ENCODE results near the gene DPPA3.

DNA sequence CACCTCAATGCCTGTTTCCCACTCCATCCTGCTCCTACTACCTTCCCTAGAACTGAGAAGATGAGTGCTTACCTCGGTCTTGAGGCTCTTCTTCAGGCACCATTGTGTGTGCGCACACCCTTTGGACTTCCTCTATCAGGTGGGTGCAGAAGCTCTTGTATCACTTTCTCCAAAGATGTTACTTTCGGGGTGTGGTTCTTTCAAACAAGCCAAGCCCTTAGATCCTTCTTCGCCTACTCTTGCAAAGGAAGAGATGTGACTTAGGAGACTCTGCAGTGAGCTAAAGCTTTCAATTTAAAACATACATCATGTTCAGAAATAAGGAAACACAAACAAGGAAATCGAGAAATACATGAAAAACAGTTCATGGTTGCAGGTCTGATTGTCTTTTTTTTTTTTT, 36.0 kb downstream of the DPPA3 start, which contains the start of gene CLEC4C:
- TF ChIP-seq, protein P1, sequence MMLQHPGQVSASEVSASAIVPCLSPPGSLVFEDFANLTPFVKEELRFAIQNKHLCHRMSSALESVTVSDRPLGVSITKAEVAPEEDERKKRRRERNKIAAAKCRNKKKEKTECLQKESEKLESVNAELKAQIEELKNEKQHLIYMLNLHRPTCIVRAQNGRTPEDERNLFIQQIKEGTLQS (CRISPR knock-in tag; conservative IDR thresholded peaks at IDR 0.05), result no peak
- TF ChIP-seq, protein P2, sequence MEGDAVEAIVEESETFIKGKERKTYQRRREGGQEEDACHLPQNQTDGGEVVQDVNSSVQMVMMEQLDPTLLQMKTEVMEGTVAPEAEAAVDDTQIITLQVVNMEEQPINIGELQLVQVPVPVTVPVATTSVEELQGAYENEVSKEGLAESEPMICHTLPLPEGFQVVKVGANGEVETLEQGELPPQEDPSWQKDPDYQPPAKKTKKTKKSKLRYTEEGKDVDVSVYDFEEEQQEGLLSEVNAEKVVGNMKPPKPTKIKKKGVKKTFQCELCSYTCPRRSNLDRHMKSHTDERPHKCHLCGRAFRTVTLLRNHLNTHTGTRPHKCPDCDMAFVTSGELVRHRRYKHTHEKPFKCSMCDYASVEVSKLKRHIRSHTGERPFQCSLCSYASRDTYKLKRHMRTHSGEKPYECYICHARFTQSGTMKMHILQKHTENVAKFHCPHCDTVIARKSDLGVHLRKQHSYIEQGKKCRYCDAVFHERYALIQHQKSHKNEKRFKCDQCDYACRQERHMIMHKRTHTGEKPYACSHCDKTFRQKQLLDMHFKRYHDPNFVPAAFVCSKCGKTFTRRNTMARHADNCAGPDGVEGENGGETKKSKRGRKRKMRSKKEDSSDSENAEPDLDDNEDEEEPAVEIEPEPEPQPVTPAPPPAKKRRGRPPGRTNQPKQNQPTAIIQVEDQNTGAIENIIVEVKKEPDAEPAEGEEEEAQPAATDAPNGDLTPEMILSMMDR (IDR thresholded peaks at IDR 0.05), result no peak
- TF ChIP-seq ETV6 (CRISPR knock-in tag; IDR thresholded peaks at IDR 0.05), result no peak
- no peak for TF ChIP-seq ZNF263 (CRISPR knock-in tag; IDR thresholded peaks at IDR 0.05; ENCODE audit: low read depth)
- TF ChIP-seq FOXJ3 (CRISPR knock-in tag; IDR thresholded peaks at IDR 0.05; ENCODE audit: borderline replicate concordance), result no peak
- TF ChIP-seq, protein P3, sequence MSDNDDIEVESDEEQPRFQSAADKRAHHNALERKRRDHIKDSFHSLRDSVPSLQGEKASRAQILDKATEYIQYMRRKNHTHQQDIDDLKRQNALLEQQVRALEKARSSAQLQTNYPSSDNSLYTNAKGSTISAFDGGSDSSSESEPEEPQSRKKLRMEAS (CRISPR knock-in tag; IDR thresholded peaks at IDR 0.05), result no peak
- no peak for TF ChIP-seq GRHL2 (CRISPR knock-in tag; IDR thresholded peaks at IDR 0.05; ENCODE audit: insufficient replicate concordance, severe bottlenecking)
- no peak for TF ChIP-seq NR2C2 (CRISPR knock-in tag; IDR thresholded peaks at IDR 0.05)
- TF ChIP-seq TCF7 (CRISPR knock-in tag; IDR thresholded peaks at IDR 0.05; ENCODE audit: low read depth), result no peak
- TF ChIP-seq, protein P4, sequence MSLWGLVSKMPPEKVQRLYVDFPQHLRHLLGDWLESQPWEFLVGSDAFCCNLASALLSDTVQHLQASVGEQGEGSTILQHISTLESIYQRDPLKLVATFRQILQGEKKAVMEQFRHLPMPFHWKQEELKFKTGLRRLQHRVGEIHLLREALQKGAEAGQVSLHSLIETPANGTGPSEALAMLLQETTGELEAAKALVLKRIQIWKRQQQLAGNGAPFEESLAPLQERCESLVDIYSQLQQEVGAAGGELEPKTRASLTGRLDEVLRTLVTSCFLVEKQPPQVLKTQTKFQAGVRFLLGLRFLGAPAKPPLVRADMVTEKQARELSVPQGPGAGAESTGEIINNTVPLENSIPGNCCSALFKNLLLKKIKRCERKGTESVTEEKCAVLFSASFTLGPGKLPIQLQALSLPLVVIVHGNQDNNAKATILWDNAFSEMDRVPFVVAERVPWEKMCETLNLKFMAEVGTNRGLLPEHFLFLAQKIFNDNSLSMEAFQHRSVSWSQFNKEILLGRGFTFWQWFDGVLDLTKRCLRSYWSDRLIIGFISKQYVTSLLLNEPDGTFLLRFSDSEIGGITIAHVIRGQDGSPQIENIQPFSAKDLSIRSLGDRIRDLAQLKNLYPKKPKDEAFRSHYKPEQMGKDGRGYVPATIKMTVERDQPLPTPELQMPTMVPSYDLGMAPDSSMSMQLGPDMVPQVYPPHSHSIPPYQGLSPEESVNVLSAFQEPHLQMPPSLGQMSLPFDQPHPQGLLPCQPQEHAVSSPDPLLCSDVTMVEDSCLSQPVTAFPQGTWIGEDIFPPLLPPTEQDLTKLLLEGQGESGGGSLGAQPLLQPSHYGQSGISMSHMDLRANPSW (CRISPR knock-in tag; conservative IDR thresholded peaks at IDR 0.05; ENCODE audit: low read depth), result no peak
- TF ChIP-seq, protein P5, sequence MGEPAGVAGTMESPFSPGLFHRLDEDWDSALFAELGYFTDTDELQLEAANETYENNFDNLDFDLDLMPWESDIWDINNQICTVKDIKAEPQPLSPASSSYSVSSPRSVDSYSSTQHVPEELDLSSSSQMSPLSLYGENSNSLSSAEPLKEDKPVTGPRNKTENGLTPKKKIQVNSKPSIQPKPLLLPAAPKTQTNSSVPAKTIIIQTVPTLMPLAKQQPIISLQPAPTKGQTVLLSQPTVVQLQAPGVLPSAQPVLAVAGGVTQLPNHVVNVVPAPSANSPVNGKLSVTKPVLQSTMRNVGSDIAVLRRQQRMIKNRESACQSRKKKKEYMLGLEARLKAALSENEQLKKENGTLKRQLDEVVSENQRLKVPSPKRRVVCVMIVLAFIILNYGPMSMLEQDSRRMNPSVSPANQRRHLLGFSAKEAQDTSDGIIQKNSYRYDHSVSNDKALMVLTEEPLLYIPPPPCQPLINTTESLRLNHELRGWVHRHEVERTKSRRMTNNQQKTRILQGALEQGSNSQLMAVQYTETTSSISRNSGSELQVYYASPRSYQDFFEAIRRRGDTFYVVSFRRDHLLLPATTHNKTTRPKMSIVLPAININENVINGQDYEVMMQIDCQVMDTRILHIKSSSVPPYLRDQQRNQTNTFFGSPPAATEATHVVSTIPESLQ (CRISPR knock-in tag; IDR thresholded peaks at IDR 0.05), result no peak
- TF ChIP-seq, protein P6, sequence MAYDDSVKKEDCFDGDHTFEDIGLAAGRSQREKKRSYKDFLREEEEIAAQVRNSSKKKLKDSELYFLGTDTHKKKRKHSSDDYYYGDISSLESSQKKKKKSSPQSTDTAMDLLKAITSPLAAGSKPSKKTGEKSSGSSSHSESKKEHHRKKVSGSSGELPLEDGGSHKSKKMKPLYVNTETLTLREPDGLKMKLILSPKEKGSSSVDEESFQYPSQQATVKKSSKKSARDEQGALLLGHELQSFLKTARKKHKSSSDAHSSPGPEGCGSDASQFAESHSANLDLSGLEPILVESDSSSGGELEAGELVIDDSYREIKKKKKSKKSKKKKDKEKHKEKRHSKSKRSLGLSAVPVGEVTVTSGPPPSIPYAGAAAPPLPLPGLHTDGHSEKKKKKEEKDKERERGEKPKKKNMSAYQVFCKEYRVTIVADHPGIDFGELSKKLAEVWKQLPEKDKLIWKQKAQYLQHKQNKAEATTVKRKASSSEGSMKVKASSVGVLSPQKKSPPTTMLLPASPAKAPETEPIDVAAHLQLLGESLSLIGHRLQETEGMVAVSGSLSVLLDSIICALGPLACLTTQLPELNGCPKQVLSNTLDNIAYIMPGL (CRISPR knock-in tag; IDR thresholded peaks at IDR 0.05), result no peak
- TF ChIP-seq, protein P7, sequence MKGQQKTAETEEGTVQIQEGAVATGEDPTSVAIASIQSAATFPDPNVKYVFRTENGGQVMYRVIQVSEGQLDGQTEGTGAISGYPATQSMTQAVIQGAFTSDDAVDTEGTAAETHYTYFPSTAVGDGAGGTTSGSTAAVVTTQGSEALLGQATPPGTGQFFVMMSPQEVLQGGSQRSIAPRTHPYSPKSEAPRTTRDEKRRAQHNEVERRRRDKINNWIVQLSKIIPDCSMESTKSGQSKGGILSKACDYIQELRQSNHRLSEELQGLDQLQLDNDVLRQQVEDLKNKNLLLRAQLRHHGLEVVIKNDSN (CRISPR knock-in tag; IDR thresholded peaks at IDR 0.05), result no peak
